Stomach (tissue), 9 donors: ENCODE data around the gene PPP2R2C. TPM values are rescaled to one million over a fixed set of nuclear protein-coding genes. Genes with fewer than 3 reads are reported as not detected.

Source experiments
- DNase-seq, 2 donors: peaks; one replicate each; pipeline versions ENCODE4 v3.0.0 to v3.0.0-alpha.2; 2013 to 2019
- H3K27ac ChIP-seq, 5 donors: fragments of 200-600 bp in 4 of 5; sonication (generic) in 4 of 5; one replicate each; pipeline ENCODE4 v1.5.1; 2013 to 2019; ENCODE audit warnings: mild to moderate bottlenecking in 1 of 5, moderate library complexity in 1 of 5
- H3K27me3 ChIP-seq, 3 donors: fragments of 200-600 bp; sonication (generic); one replicate each; pipeline ENCODE4 v1.5.1; 2017 to 2019; ENCODE audit warnings: mixed run types in 1 of 3
- H3K36me3 ChIP-seq, 4 donors: fragments of 200-600 bp; sonication (generic); 1 replicate in 3 of 4; 2 replicates in 1 of 4; pipeline ENCODE4 v1.5.1; 2016 to 2019
- H3K4me1 ChIP-seq, 4 donors: fragments of 200-600 bp; sonication (generic); one replicate each; pipeline ENCODE4 v1.5.1; 2016 to 2019
- H3K4me3 ChIP-seq, 4 donors: fragments of 200-600 bp; sonication (generic) in 3 of 4; one replicate each; pipeline ENCODE4 v1.5.1; 2016 to 2019; ENCODE audit warnings: mild to moderate bottlenecking in 1 of 4
- H3K9me3 ChIP-seq, 4 donors: fragments of 200-600 bp; sonication (generic); one replicate each; pipeline ENCODE4 v1.5.1; 2016 to 2019
- CTCF ChIP-seq, 7 experiments: fragments of 450-650 bp in 4 of 7; fragments of 200-600 bp in 3 of 7; sonication (generic) in 3 of 7; IDR thresholded peaks; one replicate each; pipeline ENCODE4 v1.5.1; 2016 to 2019; ENCODE audit warnings: antibody characterized with exemption in 7 of 7, control low read depth in 2 of 7, mild to moderate bottlenecking in 1 of 7
- EP300 ChIP-seq: sonication (generic); formaldehyde crosslinking; IDR thresholded peaks from one replicate; pipeline ENCODE4 v1.6.1; 2017; ENCODE audit warnings: antibody characterized with exemption
- POLR2A ChIP-seq, 4 donors: fragments of 450-650 bp; IDR thresholded peaks; one replicate each; pipeline ENCODE4 v1.6.1; 2016; ENCODE audit warnings: antibody characterized with exemption in 4 of 4, control low read depth in 2 of 4, mild to moderate bottlenecking in 1 of 4, moderate library complexity in 1 of 4
- POLR2AphosphoS5 ChIP-seq, 3 donors: sonication (generic); formaldehyde crosslinking; IDR thresholded peaks; one replicate each; pipeline ENCODE4 v1.6.1; 2016; ENCODE audit warnings: antibody characterized with exemption in 3 of 3
- WGBS, 5 donors: extraction: QIAGEN DNeasy Blood & Tissue Kit in 3 of 5; methylation state at CpG; one replicate each; pipeline versions ENCODE4 v1.1.5 to v1.1.7; 2013 to 2018; 5-methylcytosine and 5-hydroxymethylcytosine counted together
- intact Hi-C: fragments of 100-400 bp; cut with DNase I; formaldehyde crosslinking; loops from one replicate; pipeline ENCODE4 v1.15.1; 2023; ENCODE audit warnings: low total_unique reads
- polyA plus RNA-seq, 3 donors: library from polyadenylated mRNA; stranded (reverse); fragments of 200-250 nt; gene quantifications; one replicate each; pipeline ENCODE4 v1.2.3, GENCODE V29; 2013
- total RNA-seq, 5 donors: library from RNA; depleted of rRNA; stranded (reverse); fragments of >200 nt; gene quantifications; one replicate each; pipeline versions ENCODE4 v1.1.0 to v1.2.3, GENCODE V29; 2014 to 2016
- donor health status: healthy with polysubstance abuse.
- donor health status: Bipolar disorder and iron deficiency.
- donor health status: healthy.

PPP2R2C gene
- total and polyA plus RNA-seq, 8 donors = 1.4 to 5.0 (median 1.5) TPM; not detected in 5

- no peaks in the 10 kb centered on the region for H3K9me3 ChIP-seq
- peak overlapping the region in 1 of 5 donors; percentile 5 for H3K27ac ChIP-seq
- no peaks in the 10 kb centered on the region for H3K27me3 ChIP-seq
- 79 to 93% (median 88%) methylated on average over 6 of the region's 6 CpGs for WGBS, 5 donors
- H3K36me3 ChIP-seq = peaks cover 30 to 64% (median 63%) of the 10 kb centered on the region in 4 donors
- TF ChIP-seq EP300 (no peak), POLR2A (IDR thresholded peaks at IDR 0.05) (no peak), CTCF (IDR thresholded peaks at IDR 0.05) (no peak), POLR2AphosphoS5 (IDR thresholded peaks at IDR 0.05) (no peak)
- no peak overlapping the region for H3K4me3 ChIP-seq
- H3K4me1 ChIP-seq = peaks cover 0 to 11% (median 3%) of the 10 kb centered on the region in 4 donors
- no peak for DNase-seq
- intact Hi-C loops = no loop called here
Observed at GRCh38 chr4:6302869-6303268, 169.5 kb downstream of the PPP2R2C start.

GRCh38 chr4:6301732-6302442 is 170.5 kb downstream of the PPP2R2C start:
- Histone ChIP-seq H3K4me3 (no peak overlapping the region), H3K36me3 (peaks cover 30 to 73% (median 72%) of the 10 kb centered on the region in 4 donors), H3K9me3 (no peaks in the 10 kb centered on the region), H3K27ac (peak overlapping the region in 1 of 5 donors; percentile 24), H3K27me3 (no peaks in the 10 kb centered on the region), H3K4me1 (peaks cover 0 to 11% (median 3%) of the 10 kb centered on the region in 4 donors)
- TF ChIP-seq CTCF (IDR thresholded peaks at IDR 0.05) = no peak
- no peak for TF ChIP-seq POLR2AphosphoS5 (IDR thresholded peaks at IDR 0.05)
- TF ChIP-seq EP300 = no peak
- TF ChIP-seq POLR2A (IDR thresholded peaks at IDR 0.05) = no peak
- DNase-seq = no peak
- intact Hi-C loops = no loop called here
- WGBS, 5 donors = 95 to 97% (median 96%) methylated on average over 48 to 55 of the region's 55 CpGs

GRCh38 chr4:6301051-6301731 is 171.2 kb downstream of the PPP2R2C start:
- H3K27ac ChIP-seq = peak overlapping the region in 1 of 5 donors; percentile 24
- 89 to 97% (median 94%) methylated on average over 31 to 35 of the region's 35 CpGs for WGBS, 5 donors
- no peaks in the 10 kb centered on the region for H3K27me3 ChIP-seq
- intact Hi-C loops = no loop called here
- H3K9me3 ChIP-seq = no peaks in the 10 kb centered on the region
- H3K4me1 ChIP-seq = peaks cover 0 to 11% (median 3%) of the 10 kb centered on the region in 4 donors
- no peak for DNase-seq
- H3K36me3 ChIP-seq = peaks cover 37 to 80% (median 79%) of the 10 kb centered on the region in 4 donors
- TF ChIP-seq EP300 (no peak), POLR2A (IDR thresholded peaks at IDR 0.05) (no peak), POLR2AphosphoS5 (IDR thresholded peaks at IDR 0.05) (no peak), CTCF (IDR thresholded peaks at IDR 0.05) (no peak)
- no peak overlapping the region for H3K4me3 ChIP-seq

- Histone ChIP-seq H3K9me3 (no peaks in the 10 kb centered on the region), H3K36me3 (peaks cover 45 to 89% (median 88%) of the 10 kb centered on the region in 4 donors), H3K27me3 (no peaks in the 10 kb centered on the region), H3K27ac (peak overlapping the region in 1 of 5 donors; percentile 89), H3K4me3 (no peak overlapping the region), H3K4me1 (peaks cover 0 to 11% (median 3%) of the 10 kb centered on the region in 4 donors)
- 86 to 93% (median 90%) methylated on average over 11 of the region's 11 CpGs for WGBS, 5 donors
- DNase-seq = no peak
- intact Hi-C loops = no loop called here
- TF ChIP-seq CTCF (IDR thresholded peaks at IDR 0.05) (no peak), POLR2A (IDR thresholded peaks at IDR 0.05) (no peak), EP300 (no peak), POLR2AphosphoS5 (IDR thresholded peaks at IDR 0.05) (no peak)
Observed at GRCh38 chr4:6300359-6300758, 172.1 kb downstream of the PPP2R2C start.
